ENCODE data around the gene CALML3. TPM values are rescaled to one million over a fixed set of nuclear protein-coding genes. Genes with fewer than 3 reads are reported as not detected.

Gene CALML3
- total RNA-seq, 4 donors from 2014 or later: 0.24 TPM; not detected in 3

DNA sequence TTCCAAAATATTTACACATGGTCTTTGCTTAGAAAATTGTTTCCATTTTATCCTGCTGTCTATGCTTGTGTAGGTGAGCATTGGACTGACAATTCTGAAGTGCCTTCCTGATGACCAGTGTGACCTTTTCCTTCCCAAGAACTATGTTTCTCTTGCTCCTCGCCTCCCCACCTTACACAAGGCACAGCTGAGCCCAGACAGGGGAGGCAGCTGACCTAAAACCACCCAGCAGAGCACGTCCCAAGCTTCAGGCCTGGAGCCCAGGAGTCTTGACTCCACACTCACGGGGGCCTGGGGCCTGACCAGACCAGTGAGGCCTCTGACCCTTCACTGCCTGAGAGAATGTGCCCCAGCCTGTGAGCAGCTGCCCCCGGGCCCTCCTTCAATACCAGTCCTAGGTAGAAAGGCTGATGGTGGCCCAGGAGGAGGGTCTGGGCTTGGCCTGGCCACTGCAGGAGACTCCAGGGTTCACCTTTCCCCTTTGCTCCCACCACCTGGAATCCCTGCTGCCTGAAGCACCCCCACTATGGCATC lies 32.4 kb upstream of the CALML3 start:
- H3K4me1 ChIP-seq: peaks cover 21% of the 10 kb centered on the region in 2 donors
- H3K4me3 ChIP-seq (replicated peaks in 1 of 3): no peak overlapping the region
- no peak for DNase-seq
- TF ChIP-seq, protein P1, sequence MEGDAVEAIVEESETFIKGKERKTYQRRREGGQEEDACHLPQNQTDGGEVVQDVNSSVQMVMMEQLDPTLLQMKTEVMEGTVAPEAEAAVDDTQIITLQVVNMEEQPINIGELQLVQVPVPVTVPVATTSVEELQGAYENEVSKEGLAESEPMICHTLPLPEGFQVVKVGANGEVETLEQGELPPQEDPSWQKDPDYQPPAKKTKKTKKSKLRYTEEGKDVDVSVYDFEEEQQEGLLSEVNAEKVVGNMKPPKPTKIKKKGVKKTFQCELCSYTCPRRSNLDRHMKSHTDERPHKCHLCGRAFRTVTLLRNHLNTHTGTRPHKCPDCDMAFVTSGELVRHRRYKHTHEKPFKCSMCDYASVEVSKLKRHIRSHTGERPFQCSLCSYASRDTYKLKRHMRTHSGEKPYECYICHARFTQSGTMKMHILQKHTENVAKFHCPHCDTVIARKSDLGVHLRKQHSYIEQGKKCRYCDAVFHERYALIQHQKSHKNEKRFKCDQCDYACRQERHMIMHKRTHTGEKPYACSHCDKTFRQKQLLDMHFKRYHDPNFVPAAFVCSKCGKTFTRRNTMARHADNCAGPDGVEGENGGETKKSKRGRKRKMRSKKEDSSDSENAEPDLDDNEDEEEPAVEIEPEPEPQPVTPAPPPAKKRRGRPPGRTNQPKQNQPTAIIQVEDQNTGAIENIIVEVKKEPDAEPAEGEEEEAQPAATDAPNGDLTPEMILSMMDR (IDR thresholded peaks at IDR 0.05): no peak
- no peak for TF ChIP-seq POLR2A (IDR thresholded peaks at IDR 0.05)
- H3K9me3 ChIP-seq: no peaks in the 10 kb centered on the region
- 93 to 94% methylated on average over 4 of the region's 4 CpGs for WGBS, 2 donors
- no peak overlapping the region for H3K27ac ChIP-seq
- intact Hi-C loops (cut with DNase I): no loop called here
- no peaks in the 10 kb centered on the region for H3K36me3 ChIP-seq
- H3K27me3 ChIP-seq: no peaks in the 10 kb centered on the region

DNA sequence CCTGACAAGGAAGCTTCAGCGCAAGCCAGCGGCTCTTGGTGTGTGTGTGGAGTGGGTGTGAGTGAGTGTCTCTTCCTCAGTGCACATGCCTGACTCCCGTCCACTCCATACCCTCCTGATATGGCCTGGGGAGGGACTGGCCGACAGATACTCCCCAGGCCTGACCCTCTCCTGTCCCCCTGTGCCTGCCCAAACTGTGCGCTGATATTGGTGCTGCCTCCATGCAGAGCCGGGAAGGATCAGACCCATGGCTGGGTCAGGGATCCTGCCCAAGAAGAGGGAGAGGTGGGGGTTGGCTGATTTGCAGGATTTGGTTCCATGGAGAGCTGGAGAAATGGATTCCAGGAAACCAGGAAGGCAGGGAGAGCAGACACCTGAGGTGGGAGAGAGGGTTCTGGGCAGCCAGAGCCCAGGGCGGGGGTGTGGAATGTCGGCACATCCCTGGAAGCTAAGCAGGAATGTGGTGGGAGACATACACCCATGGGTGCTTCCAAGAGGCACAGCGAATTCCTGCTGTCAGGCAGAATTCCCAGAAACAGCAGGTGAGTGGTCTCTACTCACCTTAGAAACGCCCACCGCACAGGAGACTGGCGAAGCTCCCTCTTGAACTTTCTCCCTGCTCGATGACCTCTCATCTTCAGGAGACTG lies 31.7 kb upstream of the CALML3 start:
- Histone ChIP-seq H3K36me3 (no peaks in the 10 kb centered on the region), H3K27ac (no peak overlapping the region), H3K4me3 (replicated peaks in 1 of 3) (no peak overlapping the region), H3K4me1 (peaks cover 21% of the 10 kb centered on the region in 2 donors), H3K27me3 (no peaks in the 10 kb centered on the region), H3K9me3 (no peaks in the 10 kb centered on the region)
- TF ChIP-seq, protein P1 (IDR thresholded peaks at IDR 0.05): no peak
- no peak for TF ChIP-seq POLR2A (IDR thresholded peaks at IDR 0.05)
- no peak for DNase-seq
- intact Hi-C loops (cut with DNase I): no loop called here
- 87 to 92% methylated on average over 11 to 13 of the region's 13 CpGs for WGBS, 2 donors

DNA sequence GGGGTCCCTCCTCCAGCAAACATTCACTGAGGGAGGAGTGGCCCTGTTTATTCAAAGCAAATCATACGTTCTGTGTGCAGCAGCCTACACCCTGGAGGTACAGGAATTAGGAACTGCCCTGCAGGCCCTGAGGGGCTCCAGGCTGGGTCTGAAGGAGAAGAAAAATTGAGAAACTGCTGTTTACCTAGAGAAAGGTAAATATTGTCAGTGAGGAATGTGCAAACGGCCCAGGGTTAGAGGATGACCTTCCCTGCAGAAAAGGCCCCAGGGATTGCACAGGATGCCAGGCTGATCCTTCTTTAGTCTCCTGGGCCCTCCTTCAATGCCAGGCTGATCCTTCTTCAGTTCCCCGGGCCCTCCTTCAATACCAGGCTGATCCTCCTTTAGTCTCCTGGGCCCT lies 31.1 kb upstream of the CALML3 start:
- intact Hi-C loops (cut with DNase I): no loop called here
- Histone ChIP-seq H3K4me3 (replicated peaks in 1 of 3) (no peak overlapping the region), H3K27me3 (no peaks in the 10 kb centered on the region), H3K27ac (no peak overlapping the region), H3K9me3 (no peaks in the 10 kb centered on the region), H3K36me3 (no peaks in the 10 kb centered on the region), H3K4me1 (peaks cover 21% of the 10 kb centered on the region in 2 donors)
- DNase-seq: no peak
- no peak for TF ChIP-seq POLR2A (IDR thresholded peaks at IDR 0.05)
- TF ChIP-seq, protein P1 (IDR thresholded peaks at IDR 0.05): no peak
- WGBS, 2 donors: 73 to 86% methylated on average over 3 of the region's 3 CpGs

GRCh38 chr10:5494611-5495010 lies 30.1 kb upstream of the CALML3 start:
- Histone ChIP-seq H3K27me3 (no peaks in the 10 kb centered on the region), H3K4me1 (peaks cover 21% of the 10 kb centered on the region in 2 donors), H3K4me3 (replicated peaks in 1 of 3) (no peak overlapping the region), H3K27ac (no peak overlapping the region), H3K9me3 (no peaks in the 10 kb centered on the region), H3K36me3 (no peaks in the 10 kb centered on the region)
- 90 to 93% methylated on average over 8 of the region's 8 CpGs for whole genome bisulfite sequencing, 2 donors
- DNase-seq: no peak
- intact Hi-C loops (cut with DNase I): no loop called here
- TF ChIP-seq POLR2A (IDR thresholded peaks at IDR 0.05): no peak
- TF ChIP-seq, protein P1 (IDR thresholded peaks at IDR 0.05): no peak
